ENCODE measurements around the gene HGS.

Gene HGS

GRCh38 chr17:81648013-81648706 is 35.7 kb upstream of the HGS start:
- DNase-seq (ENCODE audit: low read depth) = no peak
- no peak for TF ChIP-seq CTCF (IDR thresholded peaks at IDR 0.05; ENCODE audit: insufficient read depth, low read depth, low read length, missing control alignments)
- H3K4me3 ChIP-seq (ENCODE audit: low read length) = no peak overlapping the region

- DNase-seq (ENCODE audit: low read depth) = no peak
- no peak overlapping the region for H3K4me3 ChIP-seq (ENCODE audit: low read length)
- no peak for TF ChIP-seq CTCF (IDR thresholded peaks at IDR 0.05; ENCODE audit: insufficient read depth, low read depth, low read length, missing control alignments)
Observed at GRCh38 chr17:81648707-81649085, 35.1 kb upstream of the HGS start.

- no peak for TF ChIP-seq CTCF (IDR thresholded peaks at IDR 0.05; ENCODE audit: insufficient read depth, low read depth, low read length, missing control alignments)
- H3K4me3 ChIP-seq (ENCODE audit: low read length) = no peak overlapping the region
- DNase-seq (ENCODE audit: low read depth) = no peak
Observed at GRCh38 chr17:81650951-81651350, 32.9 kb upstream of the HGS start.

- DNase-seq (ENCODE audit: low read depth) = peak; percentile 65
- no peak for TF ChIP-seq CTCF (IDR thresholded peaks at IDR 0.05; ENCODE audit: insufficient read depth, low read depth, low read length, missing control alignments)
- H3K4me3 ChIP-seq (ENCODE audit: low read length) = no peak overlapping the region
Observed at GRCh38 chr17:81651692-81652091, 32.1 kb upstream of the HGS start.

GRCh38 chr17:81652906-81653771 is 30.7 kb upstream of the HGS start:
- H3K4me3 ChIP-seq (ENCODE audit: low read length) = no peak overlapping the region
- DNase-seq (ENCODE audit: low read depth) = no peak
- no peak for TF ChIP-seq CTCF (IDR thresholded peaks at IDR 0.05; ENCODE audit: insufficient read depth, low read depth, low read length, missing control alignments)

- TF ChIP-seq CTCF (IDR thresholded peaks at IDR 0.05; ENCODE audit: insufficient read depth, low read depth, low read length, missing control alignments) = no peak
- no peak for DNase-seq (ENCODE audit: low read depth)
- no peak overlapping the region for H3K4me3 ChIP-seq (ENCODE audit: low read length)
Observed at GRCh38 chr17:81655378-81656117, 28.3 kb upstream of the HGS start.
